ENCODE results near the gene PTPRK.

DNA sequence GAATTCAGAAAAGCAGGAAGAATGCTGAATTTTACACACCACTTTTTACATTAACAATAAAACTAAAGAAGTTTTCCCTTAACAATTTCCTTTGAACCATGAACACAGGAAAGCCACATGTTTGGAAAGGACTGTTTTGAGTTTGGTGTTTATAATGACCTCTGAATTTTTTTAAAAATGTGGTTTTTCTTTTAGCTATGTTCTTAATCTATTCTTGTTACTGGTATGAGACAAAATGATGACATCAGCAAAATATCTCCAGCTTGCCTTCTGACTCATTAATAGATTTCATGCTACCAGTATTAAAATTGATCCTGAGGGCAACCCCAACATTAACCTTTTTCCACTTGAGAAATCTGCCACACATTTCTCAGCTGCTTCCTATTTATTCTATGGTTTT is 402.0 kb downstream of the PTPRK start:
- TF ChIP-seq, protein P1, sequence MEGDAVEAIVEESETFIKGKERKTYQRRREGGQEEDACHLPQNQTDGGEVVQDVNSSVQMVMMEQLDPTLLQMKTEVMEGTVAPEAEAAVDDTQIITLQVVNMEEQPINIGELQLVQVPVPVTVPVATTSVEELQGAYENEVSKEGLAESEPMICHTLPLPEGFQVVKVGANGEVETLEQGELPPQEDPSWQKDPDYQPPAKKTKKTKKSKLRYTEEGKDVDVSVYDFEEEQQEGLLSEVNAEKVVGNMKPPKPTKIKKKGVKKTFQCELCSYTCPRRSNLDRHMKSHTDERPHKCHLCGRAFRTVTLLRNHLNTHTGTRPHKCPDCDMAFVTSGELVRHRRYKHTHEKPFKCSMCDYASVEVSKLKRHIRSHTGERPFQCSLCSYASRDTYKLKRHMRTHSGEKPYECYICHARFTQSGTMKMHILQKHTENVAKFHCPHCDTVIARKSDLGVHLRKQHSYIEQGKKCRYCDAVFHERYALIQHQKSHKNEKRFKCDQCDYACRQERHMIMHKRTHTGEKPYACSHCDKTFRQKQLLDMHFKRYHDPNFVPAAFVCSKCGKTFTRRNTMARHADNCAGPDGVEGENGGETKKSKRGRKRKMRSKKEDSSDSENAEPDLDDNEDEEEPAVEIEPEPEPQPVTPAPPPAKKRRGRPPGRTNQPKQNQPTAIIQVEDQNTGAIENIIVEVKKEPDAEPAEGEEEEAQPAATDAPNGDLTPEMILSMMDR (IDR thresholded peaks at IDR 0.05): no peak
- no peak for TF ChIP-seq ZFX (IDR thresholded peaks at IDR 0.05; ENCODE audit: borderline replicate concordance)

All from 22Rv1 (cell line).